HG02943 (cell line): Measurements from ENCODE around the gene ZC3H14.
"Not testable (repeated sequence)": the region's sequence is repeated elsewhere in the genome, so short reads cannot be mapped to it uniquely, and the experiment has no call there.

Source experiments
- ATAC-seq: cut with Tn5 transposase; IDR thresholded peaks from one replicate; pipeline ENCODE4 v1.9.1; 2021; ENCODE audit warnings: mild to moderate bottlenecking, low read depth, moderate library complexity; ENCODE audit not compliant: unreplicated experiment

ZC3H14 gene

GRCh38 chr14:88562831-88563686, at the start of gene ZC3H14:
Gene ZC3H14, plus strand, starts transcription at chr14:88563037. Its CDS starts 97 bp downstream, at chr14:88563134.
- ATAC-seq: peak; percentile 98

GRCh38 chr14:88515499-88516221, 47.2 kb upstream of the ZC3H14 start:
- ATAC-seq: no peak

- no peak for ATAC-seq
Measured at GRCh38 chr14:88516861-88517357, 45.9 kb upstream of the ZC3H14 start.

- ATAC-seq: no peak
Measured at GRCh38 chr14:88518592-88519512, 44.0 kb upstream of the ZC3H14 start.

GRCh38 chr14:88519907-88520306, 42.9 kb upstream of the ZC3H14 start:
- ATAC-seq: no peak

GRCh38 chr14:88521818-88522217, 41.0 kb upstream of the ZC3H14 start:
- no peak for ATAC-seq

GRCh38 chr14:88522393-88522792, 40.4 kb upstream of the ZC3H14 start:
- no peak for ATAC-seq

- ATAC-seq: not testable (repeated sequence)
Measured at GRCh38 chr14:88529889-88530288, 32.9 kb upstream of the ZC3H14 start.

- ATAC-seq: no peak
Measured at GRCh38 chr14:88533064-88533602, 29.7 kb upstream of the ZC3H14 start.

GRCh38 chr14:88535149-88535548, 27.7 kb upstream of the ZC3H14 start:
- ATAC-seq: no peak

GRCh38 chr14:88535813-88536212, 27.0 kb upstream of the ZC3H14 start:
- no peak for ATAC-seq

- no peak for ATAC-seq
Measured at GRCh38 chr14:88541324-88541723, 21.5 kb upstream of the ZC3H14 start.

GRCh38 chr14:88542857-88543795, 19.7 kb upstream of the ZC3H14 start:
- ATAC-seq: no peak

GRCh38 chr14:88545256-88545655, 17.6 kb upstream of the ZC3H14 start:
- no peak for ATAC-seq

GRCh38 chr14:88546621-88547385, 16.0 kb upstream of the ZC3H14 start:
- ATAC-seq: no peak

- ATAC-seq: no peak
Measured at GRCh38 chr14:88547386-88547780, 15.5 kb upstream of the ZC3H14 start.

GRCh38 chr14:88550078-88550477, 12.8 kb upstream of the ZC3H14 start:
- ATAC-seq: no peak

GRCh38 chr14:88551094-88551870, 11.6 kb upstream of the ZC3H14 start:
- ATAC-seq: peak; percentile 58
